OCI-LY1 (cell line): ENCODE data around the gene MBTD1.

Experiments used
- H2AFZ ChIP-seq: fragments of 200-600 bp; sonication (generic), shearing (Covaris generic); 2 replicates; pipeline ENCODE4 v1.6.0; 2014; ENCODE audit warnings: antibody characterized with exemption, mild to moderate bottlenecking, low read length
- H3F3A ChIP-seq: fragments of 200-600 bp; sonication (generic), shearing (Covaris generic); 2 replicates; pipeline ENCODE4 v1.6.0; 2014; ENCODE audit warnings: mild to moderate bottlenecking, antibody characterized with exemption, low read length, moderate library complexity; ENCODE audit not compliant: insufficient read depth
- H3K27ac ChIP-seq: fragments of 200-600 bp; sonication (generic); 2 replicates; pipeline ENCODE4 v1.5.1; 2014; ENCODE audit warnings: low read length, mixed run types, mild to moderate bottlenecking, low read depth; ENCODE audit not compliant: poor library complexity, severe bottlenecking
- H3K27me3 ChIP-seq: fragments of 200-600 bp; sonication (generic); 2 replicates; pipeline ENCODE4 v1.6.0; 2014; ENCODE audit warnings: antibody characterized with exemption, mild to moderate bottlenecking, low read length, moderate library complexity; ENCODE audit not compliant: insufficient read depth
- H3K36me3 ChIP-seq: fragments of 200-600 bp; sonication (generic); 2 replicates; pipeline ENCODE4 v1.6.1; 2014; ENCODE audit warnings: mild to moderate bottlenecking, antibody characterized with exemption, low read length, moderate library complexity, mixed read lengths; ENCODE audit not compliant: insufficient read depth
- H3K4me1 ChIP-seq: fragments of 200-600 bp; sonication (generic); 2 replicates; pipeline ENCODE4 v1.5.1; 2014; ENCODE audit warnings: mild to moderate bottlenecking, low read length, moderate library complexity; ENCODE audit not compliant: insufficient read depth, severe bottlenecking
- H3K4me2 ChIP-seq: fragments of 200-600 bp; sonication (generic), shearing (Covaris generic); 2 replicates; pipeline ENCODE4 v1.6.1; 2014; ENCODE audit warnings: low read length
- H3K4me3 ChIP-seq: fragments of 200-600 bp; sonication (generic); 2 replicates; pipeline ENCODE4 v1.5.1; 2014; ENCODE audit warnings: low read length, low read depth, mild to moderate bottlenecking, mixed read lengths; ENCODE audit not compliant: poor library complexity, severe bottlenecking
- H3K79me2 ChIP-seq: fragments of 200-600 bp; shearing (Covaris generic); 2 replicates; pipeline ENCODE4 v1.6.1; 2016; ENCODE audit warnings: mixed run types, low read length, mixed read lengths; ENCODE audit not compliant: insufficient read depth
- H3K9ac ChIP-seq: fragments of 200-600 bp; sonication (generic), shearing (Covaris generic); 2 replicates; pipeline ENCODE4 v1.6.1; 2014; ENCODE audit warnings: mild to moderate bottlenecking, low read length, mixed read lengths
- H3K9me2 ChIP-seq: fragments of 200-600 bp; sonication (generic), shearing (Covaris generic); 2 replicates; pipeline ENCODE4 v1.6.1; 2014; ENCODE audit warnings: low read depth, mild to moderate bottlenecking, low read length, mixed read lengths
- H3K9me3 ChIP-seq: fragments of 200-600 bp; shearing (Covaris generic); 2 replicates; pipeline ENCODE4 v1.6.1; 2014; ENCODE audit warnings: low read length, mixed read lengths
- H4K20me1 ChIP-seq: fragments of 200-600 bp; sonication (generic), shearing (Covaris generic); 2 replicates; pipeline ENCODE4 v1.6.0; 2016; ENCODE audit warnings: mild to moderate bottlenecking, low read length; ENCODE audit not compliant: insufficient read depth
- CTCF ChIP-seq: fragments of 200-600 bp; sonication (generic), shearing (Covaris generic); IDR thresholded peaks from 2 replicates; pipeline ENCODE4 v1.5.1; 2017; ENCODE audit warnings: mild to moderate bottlenecking, antibody characterized with exemption, low read length, moderate library complexity, mixed read lengths
- EZH2 ChIP-seq: fragments of 200-600 bp; sonication (generic), shearing (Covaris generic); IDR thresholded peaks from 2 replicates; pipeline ENCODE4 v1.8.0; 2017; ENCODE audit warnings: borderline replicate concordance, mixed run types, mild to moderate bottlenecking, antibody characterized with exemption, low read length, moderate library complexity, mixed read lengths

MBTD1 gene

DNA sequence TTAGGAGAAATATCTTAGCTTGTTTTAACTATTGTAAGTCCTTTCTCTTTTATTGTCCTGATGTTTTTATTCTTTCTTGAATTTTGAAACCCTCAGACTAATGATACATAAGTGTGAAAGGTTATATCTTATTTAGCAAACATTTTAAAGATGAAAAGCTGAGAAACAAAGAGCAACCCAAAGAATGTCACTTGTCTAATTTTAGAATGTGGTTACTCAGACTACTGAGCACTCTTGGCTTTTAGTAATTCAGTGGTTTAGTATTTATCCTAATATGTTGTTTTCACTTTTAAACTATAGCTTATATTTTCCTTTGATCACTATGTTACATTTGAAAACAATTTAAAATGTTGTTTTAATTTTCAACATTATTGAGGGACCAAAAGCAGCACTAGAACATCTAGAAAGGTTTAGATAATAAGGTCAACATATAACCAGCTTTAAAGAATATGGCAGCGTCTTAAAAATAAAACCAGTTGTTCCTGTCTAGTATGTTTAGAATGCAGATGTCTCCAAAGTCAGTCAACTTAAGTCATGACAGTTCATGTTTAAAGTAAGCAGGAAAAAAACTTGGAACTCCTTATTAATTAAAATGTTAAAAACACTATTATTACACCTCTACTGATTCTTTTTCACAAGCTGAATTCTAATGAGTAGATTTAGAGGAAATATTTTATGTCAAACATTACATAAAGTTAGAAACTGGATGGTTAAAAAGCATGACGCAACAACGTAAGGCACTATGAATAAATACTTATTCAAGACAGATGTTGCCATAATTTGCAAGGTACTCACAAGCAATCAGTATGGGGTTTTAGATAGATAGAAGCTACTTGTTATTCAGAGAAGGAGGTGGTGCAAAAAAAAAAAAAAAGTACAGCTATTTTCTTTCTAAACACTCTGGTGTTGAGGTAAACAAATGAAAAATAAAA is 2.4 kb downstream of the MBTD1 start:
- Histone ChIP-seq H3K4me2 (peak overlapping the region; percentile 91), H3K79me2 (peaks cover 70% of the 10 kb centered on the region), H3K9me3 (no peaks in the 10 kb centered on the region), H3K27me3 (no peaks in the 10 kb centered on the region), H3K9me2 (no peaks in the 10 kb centered on the region), H3K36me3 (peaks cover 42% of the 10 kb centered on the region), H3K4me1 (peaks cover 37% of the 10 kb centered on the region), H3K27ac (no peak overlapping the region), H4K20me1 (no peaks in the 10 kb centered on the region), H3K9ac (peak overlapping the region; percentile 90), H3K4me3 (peak overlapping the region; percentile 77), H2AFZ (no peak overlapping the region), H3F3A (no peaks in the 10 kb centered on the region)
- no peak for TF ChIP-seq EZH2
- TF ChIP-seq CTCF = no peak

- Histone ChIP-seq H3K36me3 (peaks cover 55% of the 10 kb centered on the region), H3K9me2 (no peaks in the 10 kb centered on the region), H3K27me3 (no peaks in the 10 kb centered on the region), H3K4me3 (no peak overlapping the region), H3K9me3 (peaks cover 5% of the 10 kb centered on the region; the same call in 1 of the 2 replicates), H3K79me2 (peaks cover 59% of the 10 kb centered on the region), H3K27ac (no peak overlapping the region), H3K4me1 (peaks cover 26% of the 10 kb centered on the region), H2AFZ (no peak overlapping the region), H4K20me1 (no peaks in the 10 kb centered on the region), H3K9ac (no peak overlapping the region), H3F3A (no peaks in the 10 kb centered on the region), H3K4me2 (no peak overlapping the region)
- TF ChIP-seq CTCF = no peak
These were observed 3.7 kb downstream of the MBTD1 start for GRCh38 chr17:51256101-51256500.

GRCh38 chr17:51255673-51256072 is 4.2 kb downstream of the MBTD1 start:
- no peak overlapping the region for H2AFZ ChIP-seq
- H3K4me1 ChIP-seq = peaks cover 26% of the 10 kb centered on the region
- H3K4me2 ChIP-seq = no peak overlapping the region
- no peaks in the 10 kb centered on the region for H3K9me2 ChIP-seq
- no peak overlapping the region for H3K4me3 ChIP-seq
- peaks cover 58% of the 10 kb centered on the region for H3K79me2 ChIP-seq
- peaks cover 6% of the 10 kb centered on the region; the same call in 1 of the 2 replicates for H3K9me3 ChIP-seq
- H3F3A ChIP-seq = no peaks in the 10 kb centered on the region
- no peaks in the 10 kb centered on the region for H4K20me1 ChIP-seq
- TF ChIP-seq CTCF (no peak), EZH2 (no peak)
- H3K27ac ChIP-seq = no peak overlapping the region
- peaks cover 59% of the 10 kb centered on the region for H3K36me3 ChIP-seq
- H3K27me3 ChIP-seq = no peaks in the 10 kb centered on the region
- H3K9ac ChIP-seq = no peak overlapping the region
